ENCODE data around the gene QKI.

DNA sequence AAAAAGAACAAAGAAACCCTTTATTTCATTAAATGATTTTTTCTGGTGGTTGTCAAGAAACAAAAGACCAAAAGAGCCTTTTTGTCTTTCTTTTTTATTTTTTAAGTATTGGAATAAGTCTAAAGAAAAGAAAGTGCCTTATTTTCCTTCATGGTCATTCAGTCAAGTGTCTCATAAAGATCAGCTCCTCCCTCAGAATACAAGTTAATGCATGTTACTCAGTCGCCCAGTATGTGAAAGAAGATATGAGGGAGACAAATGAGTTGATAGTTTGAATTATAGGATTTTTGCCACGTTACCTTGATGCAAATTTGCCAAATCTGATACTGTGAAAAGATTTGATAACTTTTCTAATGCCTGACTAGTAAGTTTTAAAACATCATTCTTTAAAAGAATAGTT, 157.2 kb downstream of the QKI start:
- TF ChIP-seq CHD2 (IDR thresholded peaks at IDR 0.05; ENCODE audit: low read length) (no peak), CREB1 (IDR thresholded peaks at IDR 0.05) (no peak), YY1 (IDR thresholded peaks at IDR 0.05; ENCODE audit: low read depth, low read length) (no peak), EP300 (IDR thresholded peaks at IDR 0.05; ENCODE audit: borderline replicate concordance in 1 of 2, low read depth in 2 of 2, low read length in 2 of 2) (no peak), HDAC2 (IDR thresholded peaks at IDR 0.05; ENCODE audit: borderline replicate concordance in 1 of 2, low read depth in 2 of 2, low read length in 2 of 2) (no peak), EZH2 (IDR thresholded peaks at IDR 0.05; ENCODE audit: low read depth, low read length, severe bottlenecking) (no peak), FOSL1 (IDR thresholded peaks at IDR 0.05; ENCODE audit: insufficient read depth, low read depth, low read length) (no peak)
- TF ChIP-seq, protein P1, sequence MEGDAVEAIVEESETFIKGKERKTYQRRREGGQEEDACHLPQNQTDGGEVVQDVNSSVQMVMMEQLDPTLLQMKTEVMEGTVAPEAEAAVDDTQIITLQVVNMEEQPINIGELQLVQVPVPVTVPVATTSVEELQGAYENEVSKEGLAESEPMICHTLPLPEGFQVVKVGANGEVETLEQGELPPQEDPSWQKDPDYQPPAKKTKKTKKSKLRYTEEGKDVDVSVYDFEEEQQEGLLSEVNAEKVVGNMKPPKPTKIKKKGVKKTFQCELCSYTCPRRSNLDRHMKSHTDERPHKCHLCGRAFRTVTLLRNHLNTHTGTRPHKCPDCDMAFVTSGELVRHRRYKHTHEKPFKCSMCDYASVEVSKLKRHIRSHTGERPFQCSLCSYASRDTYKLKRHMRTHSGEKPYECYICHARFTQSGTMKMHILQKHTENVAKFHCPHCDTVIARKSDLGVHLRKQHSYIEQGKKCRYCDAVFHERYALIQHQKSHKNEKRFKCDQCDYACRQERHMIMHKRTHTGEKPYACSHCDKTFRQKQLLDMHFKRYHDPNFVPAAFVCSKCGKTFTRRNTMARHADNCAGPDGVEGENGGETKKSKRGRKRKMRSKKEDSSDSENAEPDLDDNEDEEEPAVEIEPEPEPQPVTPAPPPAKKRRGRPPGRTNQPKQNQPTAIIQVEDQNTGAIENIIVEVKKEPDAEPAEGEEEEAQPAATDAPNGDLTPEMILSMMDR (IDR thresholded peaks at IDR 0.05; ENCODE audit: control extremely low read depth in 1 of 3, insufficient read depth in 1 of 3, low read depth in 1 of 3, low read length in 3 of 3) = no peak
